Fibroblast of upper back skin (primary cell): ENCODE measurements around the gene TCTA.

Experiments
- DNase-seq: peaks from one replicate; pipeline ENCODE4 v3.0.0-alpha.2; 2013

The TCTA gene

GRCh38 chr3:49461443-49462171, 49.4 kb downstream of the TCTA start:
- DNase-seq, result peak; percentile 23

DNA sequence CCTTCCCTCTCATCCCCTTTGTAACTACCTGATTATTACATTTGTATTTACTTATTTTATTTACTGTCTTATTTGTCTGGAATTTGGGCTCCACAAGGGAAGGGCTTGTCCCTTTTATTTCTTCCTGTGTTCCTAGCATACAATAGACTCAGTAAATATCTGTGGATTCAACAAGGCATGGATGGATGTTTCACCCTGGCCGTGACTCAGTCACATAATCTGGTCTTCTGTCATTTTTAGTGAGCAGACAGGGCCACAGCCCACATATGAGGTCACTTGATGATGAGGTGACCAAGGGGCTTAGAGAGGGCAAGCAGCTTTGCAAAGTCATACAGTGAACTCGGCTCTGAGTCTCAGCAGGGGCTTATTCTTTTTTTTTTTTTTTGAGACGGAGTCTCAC, 50.0 kb downstream of the TCTA start:
- DNase-seq, result peak; percentile 25

GRCh38 chr3:49465270-49466034, 53.2 kb downstream of the TCTA start:
- no peak for DNase-seq
